C4-2B (cell line): ENCODE measurements around the gene TAMALIN.

Source experiments
- ZFX ChIP-seq: fragments of 450-650 bp; IDR thresholded peaks from 2 replicates; pipeline ENCODE4 v1.6.1; 2017
- TF ChIP-seq, protein P1 (sequence below): fragments of 450-650 bp; conservative IDR thresholded peaks from 2 replicates; pipeline ENCODE4 v1.5.1; 2017; ENCODE audit warnings: mild to moderate bottlenecking

DNA sequence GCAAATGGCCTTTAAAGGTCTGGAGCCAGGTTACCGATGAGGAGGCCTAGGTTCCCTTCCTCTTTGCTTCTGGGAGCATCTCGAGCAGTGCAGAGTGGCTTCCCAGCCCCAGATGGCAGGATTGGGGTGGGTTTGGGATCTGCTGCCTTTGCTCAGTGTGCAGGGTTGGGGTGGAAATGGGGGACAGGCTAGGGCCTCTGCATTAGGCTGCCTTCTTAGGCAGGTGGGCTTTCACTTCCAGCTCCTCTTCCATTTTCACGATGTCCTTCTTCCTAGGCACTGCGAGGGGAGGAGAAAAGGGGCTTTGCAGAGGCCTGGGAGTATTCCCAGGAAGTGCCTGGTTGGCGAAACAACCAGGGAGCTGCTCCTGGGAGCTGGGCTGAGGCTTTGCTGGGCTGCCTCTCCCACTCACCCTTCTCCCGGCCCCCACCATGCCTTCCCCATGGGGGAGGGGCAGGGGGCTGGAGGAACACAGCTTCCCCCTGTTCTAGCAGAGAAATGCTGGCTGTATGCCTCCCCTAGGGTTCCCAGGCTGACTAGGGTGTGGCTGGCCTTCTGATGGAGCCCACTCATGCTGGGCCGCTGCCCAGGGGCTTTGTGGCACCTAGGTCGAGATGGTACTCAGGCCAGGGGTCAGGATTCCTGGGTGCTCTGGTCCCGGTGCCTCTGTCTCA is 46.9 kb downstream of the TAMALIN start:
- TF ChIP-seq, protein P1, sequence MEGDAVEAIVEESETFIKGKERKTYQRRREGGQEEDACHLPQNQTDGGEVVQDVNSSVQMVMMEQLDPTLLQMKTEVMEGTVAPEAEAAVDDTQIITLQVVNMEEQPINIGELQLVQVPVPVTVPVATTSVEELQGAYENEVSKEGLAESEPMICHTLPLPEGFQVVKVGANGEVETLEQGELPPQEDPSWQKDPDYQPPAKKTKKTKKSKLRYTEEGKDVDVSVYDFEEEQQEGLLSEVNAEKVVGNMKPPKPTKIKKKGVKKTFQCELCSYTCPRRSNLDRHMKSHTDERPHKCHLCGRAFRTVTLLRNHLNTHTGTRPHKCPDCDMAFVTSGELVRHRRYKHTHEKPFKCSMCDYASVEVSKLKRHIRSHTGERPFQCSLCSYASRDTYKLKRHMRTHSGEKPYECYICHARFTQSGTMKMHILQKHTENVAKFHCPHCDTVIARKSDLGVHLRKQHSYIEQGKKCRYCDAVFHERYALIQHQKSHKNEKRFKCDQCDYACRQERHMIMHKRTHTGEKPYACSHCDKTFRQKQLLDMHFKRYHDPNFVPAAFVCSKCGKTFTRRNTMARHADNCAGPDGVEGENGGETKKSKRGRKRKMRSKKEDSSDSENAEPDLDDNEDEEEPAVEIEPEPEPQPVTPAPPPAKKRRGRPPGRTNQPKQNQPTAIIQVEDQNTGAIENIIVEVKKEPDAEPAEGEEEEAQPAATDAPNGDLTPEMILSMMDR = no peak
- no peak for TF ChIP-seq ZFX
